ENCODE results near the gene RTN4RL1. TPM values are rescaled to one million over a fixed set of nuclear protein-coding genes. Genes with fewer than 3 reads are reported as not detected.

RTN4RL1 gene
- polyA plus RNA-seq, 1 donor (not counting 4 experiments of a cell fraction or from before 2014, with no cell fraction given), result 2.3 TPM

GRCh38 chr17:2064980-2065785 lies 40.0 kb upstream of the RTN4RL1 start:
- no peak for DNase-seq (ENCODE audit: low read depth, low spot score)
- Histone ChIP-seq H3K9me1 (ENCODE audit: control insufficient read depth, extremely low read depth, insufficient read depth, low read length) (no peaks in the 10 kb centered on the region), H2AFZ (ENCODE audit: control insufficient read depth, low read length) (no peak overlapping the region), H3K27ac (ENCODE audit: control insufficient read depth, insufficient read depth, low read length) (no peak overlapping the region), H3K79me2 (ENCODE audit: control insufficient read depth, insufficient read depth, low read length) (no peaks in the 10 kb centered on the region), H3K9me3 (ENCODE audit: control insufficient read depth, low read depth, low read length) (no peaks in the 10 kb centered on the region), H3K36me3 (ENCODE audit: control insufficient read depth in 2 of 2, extremely low read depth in 1 of 2, insufficient read depth in 2 of 2, low read length in 2 of 2) (peaks cover 24 to 37% of the 10 kb centered on the region in 2 experiments), H3K4me1 (ENCODE audit: control insufficient read depth, extremely low read depth, insufficient read depth, low read length) (peaks cover 3% of the 10 kb centered on the region), H3K4me3 (ENCODE audit: control insufficient read depth in 2 of 3, extremely low read depth in 1 of 3, insufficient read depth in 2 of 3, low read depth in 1 of 3, low read length in 3 of 3) (no peak overlapping the region), H3K4me2 (ENCODE audit: control insufficient read depth, extremely low read depth, insufficient read depth, low read depth, low read length) (no peak overlapping the region), H4K20me1 (ENCODE audit: control insufficient read depth, extremely low read depth, insufficient read depth, low read length) (no peaks in the 10 kb centered on the region), H3K27me3 (ENCODE audit: control insufficient read depth, extremely low read depth, insufficient read depth, low read length) (no peaks in the 10 kb centered on the region), H3K9ac (ENCODE audit: control insufficient read depth, extremely low read depth, insufficient read depth, low read length) (no peak overlapping the region)
- peak; percentile 76 for FAIRE-seq
- dilution Hi-C loops (cut with MboI; ENCODE audit: extremely low pct_ligation_motif_present, low sequenced_read_pairs), result no loop called here
- TF ChIP-seq EZH2 (IDR thresholded peaks at IDR 0.05; ENCODE audit: low read length), result no peak
- peak; percentile 53 to 85 (median 57) for TF ChIP-seq CTCF (optimal IDR thresholded peaks at IDR 0.05 in 1 of 3, IDR thresholded peaks at IDR 0.05 in 1 of 3, conservative IDR thresholded peaks at IDR 0.05 in 1 of 3; ENCODE audit: extremely low read depth in 1 of 3, insufficient read depth in 2 of 3, low read length in 3 of 3)

GRCh38 chr17:2064520-2064971 lies 39.4 kb upstream of the RTN4RL1 start:
- dilution Hi-C loops (cut with MboI; ENCODE audit: extremely low pct_ligation_motif_present, low sequenced_read_pairs), result no loop called here
- Histone ChIP-seq H3K9me3 (ENCODE audit: control insufficient read depth, low read depth, low read length) (no peaks in the 10 kb centered on the region), H3K27ac (ENCODE audit: control insufficient read depth, insufficient read depth, low read length) (no peak overlapping the region), H2AFZ (ENCODE audit: control insufficient read depth, low read length) (no peak overlapping the region), H3K9ac (ENCODE audit: control insufficient read depth, extremely low read depth, insufficient read depth, low read length) (no peak overlapping the region), H4K20me1 (ENCODE audit: control insufficient read depth, extremely low read depth, insufficient read depth, low read length) (no peaks in the 10 kb centered on the region), H3K27me3 (ENCODE audit: control insufficient read depth, extremely low read depth, insufficient read depth, low read length) (no peaks in the 10 kb centered on the region), H3K4me1 (ENCODE audit: control insufficient read depth, extremely low read depth, insufficient read depth, low read length) (peaks cover 3% of the 10 kb centered on the region), H3K4me2 (ENCODE audit: control insufficient read depth, extremely low read depth, insufficient read depth, low read depth, low read length) (no peak overlapping the region), H3K36me3 (ENCODE audit: control insufficient read depth in 2 of 2, extremely low read depth in 1 of 2, insufficient read depth in 2 of 2, low read length in 2 of 2) (peaks cover 24 to 37% of the 10 kb centered on the region in 2 experiments), H3K9me1 (ENCODE audit: control insufficient read depth, extremely low read depth, insufficient read depth, low read length) (no peaks in the 10 kb centered on the region), H3K79me2 (ENCODE audit: control insufficient read depth, insufficient read depth, low read length) (no peaks in the 10 kb centered on the region), H3K4me3 (ENCODE audit: control insufficient read depth in 2 of 3, extremely low read depth in 1 of 3, insufficient read depth in 2 of 3, low read depth in 1 of 3, low read length in 3 of 3) (no peak overlapping the region)
- no peak for DNase-seq (ENCODE audit: low read depth, low spot score)
- FAIRE-seq, result no peak
- no peak for TF ChIP-seq CTCF (optimal IDR thresholded peaks at IDR 0.05 in 1 of 3, IDR thresholded peaks at IDR 0.05 in 1 of 3, conservative IDR thresholded peaks at IDR 0.05 in 1 of 3; ENCODE audit: extremely low read depth in 1 of 3, insufficient read depth in 2 of 3, low read length in 3 of 3)
- TF ChIP-seq EZH2 (IDR thresholded peaks at IDR 0.05; ENCODE audit: low read length), result no peak

All from keratinocyte (primary cell).